Epidermal melanocyte (primary cell): ENCODE results near the gene CFAP69.
"Not testable (repeated sequence)": the region's sequence is repeated elsewhere in the genome, so short reads cannot be mapped to it uniquely, and the experiment has no call there.

Experiments
- DNase-seq: peaks from one replicate; pipeline ENCODE4 v3.0.0; 2011; ENCODE audit warnings: low spot score; ENCODE audit not compliant: insufficient read length

Gene CFAP69

GRCh38 chr7:90334926-90335325 is 90.0 kb downstream of the CFAP69 start:
- not testable (repeated sequence) for DNase-seq

GRCh38 chr7:90337106-90337505 is 92.1 kb downstream of the CFAP69 start:
- no peak for DNase-seq

- DNase-seq, result no peak
Measured at GRCh38 chr7:90345016-90345415, 100.0 kb downstream of the CFAP69 start.

- no peak for DNase-seq
Measured at GRCh38 chr7:90345595-90346335, 100.8 kb downstream of the CFAP69 start.

- DNase-seq, result peak; percentile 76
Measured at GRCh38 chr7:90346336-90347125, 101.6 kb downstream of the CFAP69 start, which contains the start of gene GTPBP10. Gene GTPBP10 (plus strand): TSS chr7:90346716. CDS start chr7:90346742, 26 bp downstream.

GRCh38 chr7:90347759-90348158 is 102.8 kb downstream of the CFAP69 start:
- DNase-seq, result no peak

- no peak for DNase-seq
Measured at GRCh38 chr7:90349305-90349704, 104.3 kb downstream of the CFAP69 start.

GRCh38 chr7:90350032-90350431 is 105.1 kb downstream of the CFAP69 start:
- DNase-seq, result not testable (repeated sequence)

GRCh38 chr7:90351987-90352386 is 107.0 kb downstream of the CFAP69 start:
- DNase-seq, result no peak
